ENCODE data around the gene UBR4.

DNA sequence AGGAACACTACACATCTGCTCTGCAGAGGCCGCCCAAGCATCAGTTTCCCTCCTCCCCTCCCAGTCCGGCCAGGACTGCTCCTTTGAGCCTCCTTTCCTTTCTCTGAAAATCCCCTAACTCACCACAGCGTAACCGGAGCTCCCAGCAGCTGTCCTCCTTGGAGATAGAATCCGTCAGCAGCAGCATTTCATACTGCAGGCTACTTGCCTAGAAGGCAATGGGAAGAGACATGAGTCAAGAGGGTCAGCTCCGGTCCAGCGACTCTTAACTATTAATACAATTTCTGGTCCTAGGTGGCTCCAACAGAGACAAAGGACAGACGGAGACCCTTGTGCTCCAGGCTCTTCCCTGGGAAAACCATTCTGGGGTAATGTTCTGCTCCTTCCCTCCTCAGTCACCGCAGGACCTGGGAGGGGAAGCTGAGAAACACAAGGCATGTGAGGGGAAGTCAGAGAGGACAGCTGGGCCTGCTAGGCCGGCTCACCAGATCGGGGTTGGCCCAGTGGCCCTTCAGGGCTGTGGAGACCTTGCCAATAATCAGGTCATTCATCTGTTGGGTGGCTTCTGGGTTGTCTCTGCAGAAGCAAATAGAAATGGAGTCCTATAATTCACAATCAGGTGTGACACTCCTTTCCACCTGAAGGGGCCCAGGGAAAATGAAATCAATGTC, 99.7 kb downstream of the UBR4 start:
- TF ChIP-seq, protein P1, sequence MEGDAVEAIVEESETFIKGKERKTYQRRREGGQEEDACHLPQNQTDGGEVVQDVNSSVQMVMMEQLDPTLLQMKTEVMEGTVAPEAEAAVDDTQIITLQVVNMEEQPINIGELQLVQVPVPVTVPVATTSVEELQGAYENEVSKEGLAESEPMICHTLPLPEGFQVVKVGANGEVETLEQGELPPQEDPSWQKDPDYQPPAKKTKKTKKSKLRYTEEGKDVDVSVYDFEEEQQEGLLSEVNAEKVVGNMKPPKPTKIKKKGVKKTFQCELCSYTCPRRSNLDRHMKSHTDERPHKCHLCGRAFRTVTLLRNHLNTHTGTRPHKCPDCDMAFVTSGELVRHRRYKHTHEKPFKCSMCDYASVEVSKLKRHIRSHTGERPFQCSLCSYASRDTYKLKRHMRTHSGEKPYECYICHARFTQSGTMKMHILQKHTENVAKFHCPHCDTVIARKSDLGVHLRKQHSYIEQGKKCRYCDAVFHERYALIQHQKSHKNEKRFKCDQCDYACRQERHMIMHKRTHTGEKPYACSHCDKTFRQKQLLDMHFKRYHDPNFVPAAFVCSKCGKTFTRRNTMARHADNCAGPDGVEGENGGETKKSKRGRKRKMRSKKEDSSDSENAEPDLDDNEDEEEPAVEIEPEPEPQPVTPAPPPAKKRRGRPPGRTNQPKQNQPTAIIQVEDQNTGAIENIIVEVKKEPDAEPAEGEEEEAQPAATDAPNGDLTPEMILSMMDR (IDR thresholded peaks at IDR 0.05; ENCODE audit: low read length): no peak
- TF ChIP-seq EZH2 (optimal IDR thresholded peaks at IDR 0.05; ENCODE audit: low read depth, low read length): no peak
